ENCODE measurements around the gene SLC8A1. TPM values are rescaled to one million over a fixed set of nuclear protein-coding genes. Genes with fewer than 3 reads are reported as not detected.

The SLC8A1 gene
- total RNA-seq, 3 donors from 2014 or later, result 8.2 to 14.2 (median 12.2) TPM

- Histone ChIP-seq H3K9me3 (no peaks in the 10 kb centered on the region), H3K27ac (no peak overlapping the region), H3K27me3 (no peaks in the 10 kb centered on the region), H3K36me3 (no peaks in the 10 kb centered on the region), H3K4me3 (no peak overlapping the region), H3K4me1 (no peaks in the 10 kb centered on the region)
- intact Hi-C loops (cut with DNase I; ENCODE audit: low total_unique reads), result no loop called here
- DNase-seq (ENCODE audit: low spot score in 2 of 2), result no peak
- TF ChIP-seq POLR2A (IDR thresholded peaks at IDR 0.05), result no peak
- no peak for TF ChIP-seq POLR2AphosphoS5 (IDR thresholded peaks at IDR 0.05)
- TF ChIP-seq CTCF (IDR thresholded peaks at IDR 0.05), result no peak
Measured at GRCh38 chr2:40181855-40182254, 270.0 kb downstream of the SLC8A1 start.

- no peaks in the 10 kb centered on the region for H3K4me1 ChIP-seq
- no peak for TF ChIP-seq CTCF (IDR thresholded peaks at IDR 0.05)
- TF ChIP-seq POLR2AphosphoS5 (IDR thresholded peaks at IDR 0.05), result no peak
- TF ChIP-seq POLR2A (IDR thresholded peaks at IDR 0.05), result no peak
- intact Hi-C loops (cut with DNase I; ENCODE audit: low total_unique reads), result no loop called here
- no peak overlapping the region for H3K27ac ChIP-seq
- H3K9me3 ChIP-seq, result no peaks in the 10 kb centered on the region
- no peak overlapping the region for H3K4me3 ChIP-seq
- H3K27me3 ChIP-seq, result no peaks in the 10 kb centered on the region
- no peak for DNase-seq (ENCODE audit: low spot score in 2 of 2)
- no peaks in the 10 kb centered on the region for H3K36me3 ChIP-seq
Measured at GRCh38 chr2:40179801-40180200, 272.1 kb downstream of the SLC8A1 start.

GRCh38 chr2:40178971-40179370 lies 272.9 kb downstream of the SLC8A1 start:
- H3K36me3 ChIP-seq, result no peaks in the 10 kb centered on the region
- H3K27ac ChIP-seq, result no peak overlapping the region
- DNase-seq (ENCODE audit: low spot score in 2 of 2), result no peak
- H3K27me3 ChIP-seq, result no peaks in the 10 kb centered on the region
- intact Hi-C loops (cut with DNase I; ENCODE audit: low total_unique reads), result no loop called here
- no peaks in the 10 kb centered on the region for H3K4me1 ChIP-seq
- no peaks in the 10 kb centered on the region for H3K9me3 ChIP-seq
- no peak overlapping the region for H3K4me3 ChIP-seq
- TF ChIP-seq POLR2AphosphoS5 (IDR thresholded peaks at IDR 0.05) (no peak), POLR2A (IDR thresholded peaks at IDR 0.05) (no peak), CTCF (IDR thresholded peaks at IDR 0.05) (no peak)

GRCh38 chr2:40178171-40178778 lies 273.6 kb downstream of the SLC8A1 start:
- DNase-seq (ENCODE audit: low spot score in 2 of 2), result no peak
- intact Hi-C loops (cut with DNase I; ENCODE audit: low total_unique reads), result no loop called here
- no peaks in the 10 kb centered on the region for H3K27me3 ChIP-seq
- no peaks in the 10 kb centered on the region for H3K9me3 ChIP-seq
- no peaks in the 10 kb centered on the region for H3K36me3 ChIP-seq
- H3K4me1 ChIP-seq, result no peaks in the 10 kb centered on the region
- no peak overlapping the region for H3K27ac ChIP-seq
- no peak for TF ChIP-seq CTCF (IDR thresholded peaks at IDR 0.05)
- no peak for TF ChIP-seq POLR2A (IDR thresholded peaks at IDR 0.05)
- no peak for TF ChIP-seq POLR2AphosphoS5 (IDR thresholded peaks at IDR 0.05)
- H3K4me3 ChIP-seq, result no peak overlapping the region

- intact Hi-C loops (cut with DNase I; ENCODE audit: low total_unique reads), result no loop called here
- Histone ChIP-seq H3K27ac (no peak overlapping the region), H3K4me1 (no peaks in the 10 kb centered on the region), H3K27me3 (no peaks in the 10 kb centered on the region), H3K4me3 (no peak overlapping the region), H3K36me3 (no peaks in the 10 kb centered on the region), H3K9me3 (no peaks in the 10 kb centered on the region)
- no peak for TF ChIP-seq CTCF (IDR thresholded peaks at IDR 0.05)
- TF ChIP-seq POLR2A (IDR thresholded peaks at IDR 0.05), result no peak
- no peak for TF ChIP-seq POLR2AphosphoS5 (IDR thresholded peaks at IDR 0.05)
- DNase-seq (ENCODE audit: low spot score in 2 of 2), result no peak
Measured at GRCh38 chr2:40177366-40177765, 274.5 kb downstream of the SLC8A1 start.

Data from breast epithelium (tissue), 4 donors.